HG03558 (cell line): ENCODE results near the gene PAX7.
"Not testable (repeated sequence)": the region's sequence is repeated elsewhere in the genome, so short reads cannot be mapped to it uniquely, and the experiment has no call there.

ENCODE experiments used
- ATAC-seq: cut with Tn5 transposase; IDR thresholded peaks from one replicate; pipeline ENCODE4 v1.9.1; 2021; ENCODE audit warnings: moderate number of reproducible peaks; ENCODE audit not compliant: unreplicated experiment; ENCODE audit errors: extremely low read depth

PAX7 gene

GRCh38 chr1:18694289-18694688, 63.6 kb downstream of the PAX7 start:
- not testable (repeated sequence) for ATAC-seq

- ATAC-seq, result no peak
Observed at GRCh38 chr1:18697541-18697940, 66.9 kb downstream of the PAX7 start.

- no peak for ATAC-seq
Observed at GRCh38 chr1:18700530-18700929, 69.9 kb downstream of the PAX7 start.

GRCh38 chr1:18701183-18701582, 70.5 kb downstream of the PAX7 start:
- ATAC-seq, result no peak

GRCh38 chr1:18703041-18703621, 72.5 kb downstream of the PAX7 start:
- ATAC-seq, result no peak

GRCh38 chr1:18705811-18706210, 75.2 kb downstream of the PAX7 start:
- no peak for ATAC-seq

GRCh38 chr1:18707696-18708257, 77.1 kb downstream of the PAX7 start:
- ATAC-seq, result no peak

GRCh38 chr1:18710002-18710401, 79.4 kb downstream of the PAX7 start:
- ATAC-seq, result no peak

GRCh38 chr1:18711003-18711402, 80.4 kb downstream of the PAX7 start:
- ATAC-seq, result no peak

GRCh38 chr1:18711536-18712251, 81.0 kb downstream of the PAX7 start:
- ATAC-seq, result no peak

GRCh38 chr1:18712252-18712600, 81.6 kb downstream of the PAX7 start:
- ATAC-seq, result no peak

- ATAC-seq, result no peak
Observed at GRCh38 chr1:18714404-18715175, 83.9 kb downstream of the PAX7 start.

GRCh38 chr1:18716112-18716784, 85.6 kb downstream of the PAX7 start:
- ATAC-seq, result no peak

GRCh38 chr1:18716785-18717678, 86.4 kb downstream of the PAX7 start:
- no peak for ATAC-seq

- no peak for ATAC-seq
Observed at GRCh38 chr1:18719786-18720451, 89.3 kb downstream of the PAX7 start.

- ATAC-seq, result no peak
Observed at GRCh38 chr1:18721041-18721440, 90.4 kb downstream of the PAX7 start.

GRCh38 chr1:18721776-18722175, 91.1 kb downstream of the PAX7 start:
- ATAC-seq, result no peak

GRCh38 chr1:18722270-18722669, 91.6 kb downstream of the PAX7 start:
- no peak for ATAC-seq

- no peak for ATAC-seq
Observed at GRCh38 chr1:18723206-18723605, 92.6 kb downstream of the PAX7 start.
